MM.1S (cell line): ENCODE measurements around the gene RAP2B.

Experiments
- DNase-seq: peaks from one replicate; pipeline ENCODE4 v3.0.0-alpha.2; 2015
- H2AFZ ChIP-seq: fragments of 300-600 bp; sonication (generic); 2 replicates; pipeline ENCODE4 v1.6.0; 2016; ENCODE audit warnings: antibody characterized with exemption, low read length
- H3F3A ChIP-seq: fragments of 300-600 bp; sonication (generic); 2 replicates; pipeline ENCODE4 v1.6.1; 2016; ENCODE audit warnings: mild to moderate bottlenecking, antibody characterized with exemption, low read length, moderate library complexity, mixed read lengths; ENCODE audit not compliant: insufficient read depth
- H3K27ac ChIP-seq: fragments of 300-600 bp; sonication (generic); 2 replicates; pipeline ENCODE4 v1.5.1; 2016; ENCODE audit warnings: mild to moderate bottlenecking, low read length
- H3K27me3 ChIP-seq: fragments of 300-600 bp; sonication (generic); replicated peaks from 2 replicates; pipeline ENCODE4 v1.6.0; 2016; ENCODE audit warnings: low read length; ENCODE audit not compliant: insufficient read depth
- H3K36me3 ChIP-seq: fragments of 300-600 bp; sonication (generic); replicated peaks from 2 replicates; pipeline ENCODE4 v1.6.1; 2016; ENCODE audit warnings: mild to moderate bottlenecking, low read length, mixed read lengths; ENCODE audit not compliant: insufficient read depth
- H3K4me1 ChIP-seq: fragments of 300-600 bp; sonication (generic); 2 replicates; pipeline ENCODE4 v1.6.1; 2016; ENCODE audit warnings: low read length, mixed read lengths
- H3K4me2 ChIP-seq: fragments of 300-600 bp; sonication (generic); 2 replicates; pipeline ENCODE4 v1.6.0; 2016; ENCODE audit warnings: low read depth, low read length
- H3K4me3 ChIP-seq: fragments of 300-600 bp; sonication (generic); 2 replicates; pipeline ENCODE4 v1.5.1; 2016; ENCODE audit warnings: low read length, mixed read lengths
- H3K79me2 ChIP-seq: fragments of 300-600 bp; sonication (generic); 2 replicates; pipeline ENCODE4 v1.6.1; 2016; ENCODE audit warnings: mixed run types, low read length, mixed read lengths
- H3K9ac ChIP-seq: fragments of 300-600 bp; sonication (generic); 2 replicates; pipeline ENCODE4 v1.6.1; 2016; ENCODE audit warnings: low read length, mixed read lengths
- H3K9me2 ChIP-seq: fragments of 300-600 bp; sonication (generic); replicated peaks from 2 replicates; pipeline ENCODE4 v1.6.1; 2016; ENCODE audit warnings: mild to moderate bottlenecking, low read length, mixed read lengths; ENCODE audit not compliant: insufficient read depth
- H3K9me3 ChIP-seq: fragments of 300-600 bp; sonication (generic); replicated peaks from 2 replicates; pipeline ENCODE4 v1.6.1; 2016; ENCODE audit warnings: mild to moderate bottlenecking, low read length, mixed read lengths; ENCODE audit not compliant: insufficient read depth
- H4K20me1 ChIP-seq: fragments of 300-600 bp; sonication (generic); 2 replicates; pipeline ENCODE4 v1.6.1; 2016; ENCODE audit warnings: mild to moderate bottlenecking, low read length, moderate library complexity, mixed read lengths; ENCODE audit not compliant: insufficient read depth
- EZH2 ChIP-seq: fragments of 300-600 bp; sonication (generic); optimal IDR thresholded peaks from 2 replicates; pipeline ENCODE3; 2017; ENCODE audit warnings: low read depth, mild to moderate bottlenecking, antibody characterized with exemption, low read length, mixed read lengths
- EZH2phosphoT487 ChIP-seq: fragments of 300-600 bp; sonication (generic); IDR thresholded peaks from 2 replicates; pipeline ENCODE4 v1.6.1; 2018; ENCODE audit warnings: antibody characterized with exemption, low read length
- TF ChIP-seq, protein P1 (sequence below): fragments of 300-600 bp; sonication (generic); IDR thresholded peaks from 2 replicates; pipeline ENCODE4 v1.5.1; 2016; ENCODE audit warnings: antibody characterized with exemption, low read length, mixed read lengths

The RAP2B gene

DNA sequence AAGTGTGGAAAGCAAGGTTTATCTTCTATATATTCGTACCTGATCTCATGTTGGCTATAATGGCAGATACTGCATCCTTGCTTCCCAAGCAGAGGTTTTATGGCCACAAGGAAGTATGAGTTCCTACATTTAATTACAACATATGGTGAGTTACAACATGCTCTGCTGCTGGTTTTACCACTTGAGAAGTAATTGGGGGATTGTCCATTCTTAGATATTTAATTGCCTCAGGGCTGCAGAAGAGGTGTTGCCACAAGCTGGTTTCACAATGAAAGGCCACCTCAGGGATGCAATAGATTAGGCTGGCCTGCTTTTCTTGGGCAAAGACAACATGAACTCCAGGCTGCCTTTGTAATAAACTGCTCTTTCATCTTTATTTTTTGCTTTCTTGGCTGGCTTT lies 48.6 kb downstream of the RAP2B start:
- no peak for TF ChIP-seq EZH2phosphoT487
- no peak for TF ChIP-seq EZH2
- TF ChIP-seq, protein P1, sequence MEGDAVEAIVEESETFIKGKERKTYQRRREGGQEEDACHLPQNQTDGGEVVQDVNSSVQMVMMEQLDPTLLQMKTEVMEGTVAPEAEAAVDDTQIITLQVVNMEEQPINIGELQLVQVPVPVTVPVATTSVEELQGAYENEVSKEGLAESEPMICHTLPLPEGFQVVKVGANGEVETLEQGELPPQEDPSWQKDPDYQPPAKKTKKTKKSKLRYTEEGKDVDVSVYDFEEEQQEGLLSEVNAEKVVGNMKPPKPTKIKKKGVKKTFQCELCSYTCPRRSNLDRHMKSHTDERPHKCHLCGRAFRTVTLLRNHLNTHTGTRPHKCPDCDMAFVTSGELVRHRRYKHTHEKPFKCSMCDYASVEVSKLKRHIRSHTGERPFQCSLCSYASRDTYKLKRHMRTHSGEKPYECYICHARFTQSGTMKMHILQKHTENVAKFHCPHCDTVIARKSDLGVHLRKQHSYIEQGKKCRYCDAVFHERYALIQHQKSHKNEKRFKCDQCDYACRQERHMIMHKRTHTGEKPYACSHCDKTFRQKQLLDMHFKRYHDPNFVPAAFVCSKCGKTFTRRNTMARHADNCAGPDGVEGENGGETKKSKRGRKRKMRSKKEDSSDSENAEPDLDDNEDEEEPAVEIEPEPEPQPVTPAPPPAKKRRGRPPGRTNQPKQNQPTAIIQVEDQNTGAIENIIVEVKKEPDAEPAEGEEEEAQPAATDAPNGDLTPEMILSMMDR: no peak
- H3K4me3 ChIP-seq: no peak overlapping the region
- no peaks in the 10 kb centered on the region for H3K4me1 ChIP-seq
- H3F3A ChIP-seq: no peaks in the 10 kb centered on the region
- H3K9ac ChIP-seq: no peak overlapping the region
- no peaks in the 10 kb centered on the region for H3K9me2 ChIP-seq
- no peaks in the 10 kb centered on the region for H3K36me3 ChIP-seq
- no peaks in the 10 kb centered on the region for H3K9me3 ChIP-seq
- H3K4me2 ChIP-seq: no peak overlapping the region
- no peaks in the 10 kb centered on the region for H3K79me2 ChIP-seq
- H2AFZ ChIP-seq: no peak overlapping the region
- no peaks in the 10 kb centered on the region for H4K20me1 ChIP-seq
- no peak for DNase-seq
- H3K27me3 ChIP-seq: no peaks in the 10 kb centered on the region
- no peak overlapping the region for H3K27ac ChIP-seq

DNA sequence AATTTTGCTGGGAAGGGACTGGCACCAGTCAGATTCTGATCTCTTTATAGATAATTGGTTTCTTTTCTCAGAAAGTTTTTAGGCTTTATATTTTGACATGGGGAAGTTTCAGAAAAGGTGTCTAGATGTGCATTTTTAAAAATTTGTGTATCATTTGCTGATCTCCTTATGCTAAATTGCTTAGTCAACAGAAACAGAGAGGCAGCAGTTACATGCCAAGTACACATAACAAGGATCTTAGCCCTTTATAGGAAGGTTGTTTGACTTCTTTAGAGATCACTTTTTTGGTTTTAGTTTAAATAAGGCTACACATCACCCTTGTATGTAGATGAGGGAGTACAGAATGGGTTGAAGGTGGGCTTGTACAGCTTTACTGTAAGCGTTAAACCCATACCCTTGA lies 53.5 kb downstream of the RAP2B start:
- no peaks in the 10 kb centered on the region for H3K4me1 ChIP-seq
- no peak overlapping the region for H2AFZ ChIP-seq
- H3K27me3 ChIP-seq: no peaks in the 10 kb centered on the region
- no peaks in the 10 kb centered on the region for H3K9me2 ChIP-seq
- no peak overlapping the region for H3K4me3 ChIP-seq
- no peaks in the 10 kb centered on the region for H3K9me3 ChIP-seq
- no peaks in the 10 kb centered on the region for H4K20me1 ChIP-seq
- TF ChIP-seq, protein P1: no peak
- no peak for TF ChIP-seq EZH2phosphoT487
- no peak for TF ChIP-seq EZH2
- no peak for DNase-seq
- H3K4me2 ChIP-seq: no peak overlapping the region
- no peaks in the 10 kb centered on the region for H3F3A ChIP-seq
- no peaks in the 10 kb centered on the region for H3K36me3 ChIP-seq
- H3K79me2 ChIP-seq: no peaks in the 10 kb centered on the region
- H3K27ac ChIP-seq: no peak overlapping the region
- no peak overlapping the region for H3K9ac ChIP-seq

DNA sequence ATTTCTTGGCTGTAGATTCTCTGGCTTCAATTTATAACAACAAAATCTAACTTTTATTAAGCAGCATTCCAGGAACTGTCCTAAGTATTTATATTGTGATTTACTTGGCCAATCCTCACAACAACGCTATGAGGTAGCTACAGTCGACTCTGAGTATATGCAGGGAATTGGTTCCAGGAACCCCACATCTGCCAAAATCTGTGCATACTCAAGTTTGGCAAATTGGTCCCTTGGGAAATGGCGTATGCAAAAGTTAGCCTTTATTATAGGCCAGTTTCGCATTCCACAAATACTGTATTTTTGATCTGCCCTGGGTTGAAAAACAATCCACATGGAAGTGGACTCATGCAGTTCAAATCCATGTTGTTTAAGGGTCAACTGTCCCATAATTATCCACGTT lies 53.9 kb downstream of the RAP2B start:
- Histone ChIP-seq H3K4me2 (no peak overlapping the region), H3K4me3 (no peak overlapping the region), H3K9ac (no peak overlapping the region), H3K9me2 (no peaks in the 10 kb centered on the region), H3K27me3 (no peaks in the 10 kb centered on the region), H3K9me3 (no peaks in the 10 kb centered on the region), H3F3A (peaks cover 2% of the 10 kb centered on the region), H4K20me1 (no peaks in the 10 kb centered on the region), H2AFZ (no peak overlapping the region), H3K36me3 (no peaks in the 10 kb centered on the region), H3K4me1 (peaks cover 4% of the 10 kb centered on the region; the same call in 1 of the 2 replicates), H3K27ac (no peak overlapping the region), H3K79me2 (no peaks in the 10 kb centered on the region)
- DNase-seq: no peak
- TF ChIP-seq EZH2phosphoT487 (no peak), EZH2 (no peak)
- TF ChIP-seq, protein P1: no peak
